GM12875 (cell line): ENCODE measurements around the gene ZNF248.

Experiments
- H3K4me3 ChIP-seq: one replicate; pipeline ENCODE4 v1.5.1; 2011; ENCODE audit warnings: low read depth, low read length, control low read depth
- CTCF ChIP-seq: IDR thresholded peaks from 2 replicates; pipeline ENCODE4 v1.5.1; 2011; ENCODE audit warnings: low read depth, mild to moderate bottlenecking, control low read depth, inconsistent platforms, low read length, moderate library complexity, borderline replicate concordance; ENCODE audit not compliant: insufficient read depth

ZNF248 gene

GRCh38 chr10:37856881-37857286 lies 526 bp downstream of the ZNF248 start:
- TF ChIP-seq CTCF, result no peak
- peak overlapping the region; percentile 84 for H3K4me3 ChIP-seq

GRCh38 chr10:37855636-37856035 lies 1.8 kb downstream of the ZNF248 start:
- no peak overlapping the region for H3K4me3 ChIP-seq
- TF ChIP-seq CTCF, result no peak

- TF ChIP-seq CTCF, result no peak
- H3K4me3 ChIP-seq, result no peak overlapping the region
These were observed 2.8 kb downstream of the ZNF248 start for GRCh38 chr10:37854626-37855025.

GRCh38 chr10:37844644-37845043 lies 12.8 kb downstream of the ZNF248 start:
- TF ChIP-seq CTCF, result no peak
- H3K4me3 ChIP-seq, result no peak overlapping the region

GRCh38 chr10:37839243-37839642 lies 18.2 kb downstream of the ZNF248 start:
- TF ChIP-seq CTCF, result no peak
- no peak overlapping the region for H3K4me3 ChIP-seq

- no peak overlapping the region for H3K4me3 ChIP-seq
- TF ChIP-seq CTCF, result no peak
These were observed 25.7 kb downstream of the ZNF248 start for GRCh38 chr10:37831495-37832333.

- no peak for TF ChIP-seq CTCF
- H3K4me3 ChIP-seq, result no peak overlapping the region
These were observed 30.6 kb downstream of the ZNF248 start for GRCh38 chr10:37826806-37827205.
